ENCODE data around the gene EHD4.

The EHD4 gene

DNA sequence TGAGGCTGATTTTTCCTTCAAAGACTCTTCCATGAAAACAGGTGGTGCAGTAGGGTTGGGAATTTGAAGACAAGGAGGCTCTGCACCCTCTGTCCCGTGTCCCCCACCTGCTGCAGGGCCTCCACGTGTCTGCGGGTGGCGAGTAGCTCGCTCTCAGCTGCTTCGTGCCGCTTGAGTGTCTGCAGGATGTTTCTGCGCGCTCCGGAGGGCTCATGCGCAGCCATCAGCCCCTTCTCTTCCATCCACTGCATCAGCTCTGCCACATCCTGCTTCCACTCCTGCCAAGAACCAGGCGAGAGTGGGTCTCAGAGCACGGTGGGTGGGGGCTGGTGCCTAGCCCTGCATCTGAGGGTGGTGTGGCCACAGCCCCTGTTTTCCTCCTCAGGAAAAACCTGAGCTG is 96.3 kb downstream of the EHD4 start:
- no peak for DNase-seq

DNA sequence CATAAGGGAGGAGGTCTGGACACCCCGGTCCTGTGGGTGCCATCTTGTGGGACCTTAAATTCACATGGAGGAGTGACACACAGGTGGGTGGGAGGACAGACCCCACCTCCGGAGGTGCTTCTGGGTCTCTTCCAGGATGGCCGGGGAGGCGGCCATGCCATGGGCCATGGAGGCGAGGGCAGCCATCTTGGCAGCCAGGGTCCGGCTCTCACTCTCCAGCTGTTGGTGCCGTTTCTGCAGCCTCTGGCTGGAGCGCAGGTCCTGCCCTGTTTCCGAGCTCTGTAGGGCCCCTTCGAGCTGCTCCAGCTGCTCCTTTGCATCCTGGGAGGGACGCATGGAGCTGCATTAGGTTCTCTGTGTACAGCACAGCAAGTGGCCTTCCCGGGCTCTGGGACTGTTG is 97.6 kb downstream of the EHD4 start:
- DNase-seq, result no peak

DNA sequence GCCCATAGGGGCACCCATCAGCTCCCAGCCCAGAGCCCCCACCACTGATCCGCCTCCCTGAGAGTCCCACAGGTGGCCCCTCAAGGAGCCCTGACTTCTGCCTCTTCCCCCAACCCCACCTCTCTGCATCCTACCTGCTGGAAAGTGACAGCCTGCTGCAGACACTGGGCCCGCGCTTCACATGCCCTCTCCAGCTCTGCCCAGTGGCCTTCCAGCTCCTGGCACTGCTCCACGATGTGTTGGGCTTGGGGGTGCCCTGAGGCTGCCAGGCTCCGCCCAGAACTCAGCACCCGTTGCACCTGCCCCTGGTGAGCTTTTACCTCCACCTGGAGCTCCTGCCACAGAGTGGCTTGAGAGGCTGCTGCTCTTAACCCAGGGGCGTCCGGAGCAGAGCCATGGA is 98.6 kb downstream of the EHD4 start:
- no peak for DNase-seq

DNA sequence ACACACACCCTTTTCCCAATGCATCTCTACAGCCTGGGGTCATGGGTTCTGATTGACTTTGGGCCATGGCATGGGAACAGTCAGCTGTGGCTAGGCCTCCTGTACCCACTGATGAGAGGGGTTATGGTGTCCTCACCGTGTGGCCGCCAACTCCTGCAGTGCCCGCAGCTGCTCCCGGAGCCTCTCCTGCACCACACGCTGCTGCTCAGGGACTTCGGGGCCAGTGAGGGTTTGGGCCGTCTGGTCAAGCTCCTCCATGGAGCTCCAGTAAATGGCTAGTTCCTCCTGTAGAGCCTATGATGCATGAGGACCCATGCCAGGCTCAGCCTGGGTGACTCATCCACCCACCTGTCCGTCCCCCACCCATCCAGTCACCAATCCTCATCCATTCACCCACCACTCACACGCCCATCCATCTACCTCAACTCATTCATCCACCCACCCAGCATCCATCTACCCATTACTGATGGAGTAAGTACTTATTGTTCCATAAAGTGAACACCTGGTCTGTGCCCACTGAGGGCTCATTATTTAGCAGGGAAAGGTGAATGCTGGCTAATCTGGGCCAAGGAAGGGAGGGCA is 100.1 kb downstream of the EHD4 start:
- no peak for DNase-seq

DNA sequence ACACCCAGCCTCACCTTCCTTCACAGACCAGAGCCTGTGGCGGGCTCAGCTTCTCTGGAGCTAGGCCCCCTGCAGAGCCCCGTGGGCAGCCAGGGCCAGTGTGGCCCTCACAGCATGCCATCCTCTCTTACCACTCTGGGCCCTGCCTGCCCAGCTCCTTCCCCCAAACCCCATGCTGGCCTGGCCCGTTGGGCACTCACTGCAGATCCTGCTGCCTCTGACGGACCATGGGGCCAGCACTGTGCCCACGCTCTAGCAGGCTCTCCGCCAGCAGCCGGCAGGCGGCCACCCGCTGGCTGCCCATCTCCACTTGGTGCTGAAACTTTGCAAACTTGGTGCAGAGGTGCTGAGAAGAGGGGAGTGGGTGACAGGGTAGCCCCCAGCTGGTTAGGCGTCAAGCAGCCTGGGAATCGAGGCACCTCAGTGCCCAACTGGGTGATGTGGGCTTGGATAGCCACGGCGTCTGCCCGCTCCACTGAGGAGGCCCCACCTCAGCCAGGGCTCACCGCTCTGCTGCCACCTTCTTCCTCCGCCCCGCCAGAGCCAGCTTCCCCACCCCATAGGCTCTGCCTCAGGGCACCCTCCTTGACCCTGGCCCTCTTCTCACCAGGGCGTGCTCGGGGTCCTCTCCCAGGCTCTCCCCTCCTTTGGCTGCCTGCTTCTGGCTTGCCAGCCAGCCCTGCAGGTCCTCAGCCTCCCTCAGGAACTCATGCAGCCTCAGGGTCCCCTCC is 101.0 kb downstream of the EHD4 start:
- no peak for DNase-seq

DNA sequence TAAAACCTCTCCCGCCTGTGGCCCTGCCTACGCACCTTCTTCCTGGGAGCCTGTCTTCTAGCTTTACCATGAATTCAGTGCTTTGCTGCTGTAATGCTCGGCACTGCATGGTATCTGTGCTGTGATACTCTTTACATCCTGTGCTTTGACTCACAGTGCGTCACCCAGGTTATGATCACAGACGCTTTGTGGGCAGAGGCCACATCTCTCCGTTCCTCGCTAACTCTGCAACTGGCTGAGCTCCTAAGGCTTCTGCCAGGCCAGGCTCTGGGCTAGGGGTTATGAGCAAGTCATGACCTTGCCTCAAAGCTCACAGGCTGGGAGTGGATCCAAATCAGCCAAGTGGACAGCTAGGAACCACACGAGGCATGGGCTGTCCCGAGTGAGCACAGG is 101.7 kb downstream of the EHD4 start:
- DNase-seq, result peak; percentile 82

DNA sequence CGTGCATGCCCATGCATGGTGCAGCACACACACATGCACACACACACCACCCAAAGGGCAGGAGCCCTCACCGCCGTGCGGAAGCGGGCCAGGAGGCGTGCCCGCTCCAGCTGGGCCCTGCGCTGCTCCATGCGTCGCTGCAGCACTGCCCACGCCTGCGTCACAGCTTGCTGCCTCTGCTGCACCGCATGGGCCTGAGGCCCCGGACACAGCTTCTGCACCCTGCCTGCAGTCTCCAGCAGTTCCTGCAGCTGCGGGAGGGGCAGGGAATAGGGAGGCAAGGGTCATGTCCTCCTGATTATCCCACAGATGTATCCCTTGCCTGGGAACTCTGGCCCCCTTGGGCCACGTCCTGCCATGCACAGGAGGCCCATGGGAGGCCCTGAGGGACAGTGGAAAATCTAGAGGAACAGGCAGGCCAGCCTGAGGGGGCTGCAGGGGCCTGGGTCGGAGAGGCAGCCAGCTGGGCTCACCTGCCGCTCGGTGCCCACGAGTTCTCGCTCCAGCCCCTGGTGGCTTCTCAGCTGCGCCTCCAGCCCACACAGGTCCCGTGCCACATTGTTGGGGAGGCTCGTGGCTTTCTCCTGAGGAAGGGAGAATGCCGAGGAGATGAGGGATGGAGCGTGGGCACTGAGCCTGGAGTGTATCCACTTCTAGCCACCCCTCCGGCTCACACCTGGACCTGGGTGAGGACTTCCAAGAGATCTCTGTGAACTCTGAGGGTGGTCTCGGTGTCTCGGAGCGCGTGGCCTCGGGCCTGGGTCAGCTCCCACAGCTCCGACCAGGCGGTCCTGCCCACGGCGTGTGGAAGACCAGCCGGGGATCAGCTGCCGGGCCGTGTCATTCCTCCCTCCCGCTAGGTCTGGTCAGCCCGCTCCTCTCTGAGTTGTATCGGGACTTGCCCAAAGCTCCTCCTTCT is 102.3 kb downstream of the EHD4 start:
- DNase-seq, result no peak

DNA sequence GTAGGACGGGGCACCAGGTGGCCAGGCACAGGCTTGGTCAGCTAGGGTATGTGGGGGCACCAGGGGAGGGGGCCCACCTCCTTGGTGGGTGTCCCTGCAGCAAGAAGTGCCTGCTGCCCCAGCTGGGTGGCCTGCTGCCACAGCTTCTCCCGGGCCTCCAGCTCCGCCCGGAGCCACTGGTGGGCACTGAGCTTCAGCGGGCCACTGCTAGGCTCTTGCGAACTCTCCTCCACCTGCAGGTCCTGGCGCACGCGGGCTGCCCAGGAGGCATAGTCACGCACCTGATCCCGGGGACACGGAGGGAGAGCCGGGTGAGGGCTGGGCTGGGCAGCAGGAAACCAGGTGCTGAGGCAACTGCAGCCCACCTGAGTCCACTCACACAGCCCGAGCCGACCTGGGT is 104.0 kb downstream of the EHD4 start:
- no peak for DNase-seq

DNA sequence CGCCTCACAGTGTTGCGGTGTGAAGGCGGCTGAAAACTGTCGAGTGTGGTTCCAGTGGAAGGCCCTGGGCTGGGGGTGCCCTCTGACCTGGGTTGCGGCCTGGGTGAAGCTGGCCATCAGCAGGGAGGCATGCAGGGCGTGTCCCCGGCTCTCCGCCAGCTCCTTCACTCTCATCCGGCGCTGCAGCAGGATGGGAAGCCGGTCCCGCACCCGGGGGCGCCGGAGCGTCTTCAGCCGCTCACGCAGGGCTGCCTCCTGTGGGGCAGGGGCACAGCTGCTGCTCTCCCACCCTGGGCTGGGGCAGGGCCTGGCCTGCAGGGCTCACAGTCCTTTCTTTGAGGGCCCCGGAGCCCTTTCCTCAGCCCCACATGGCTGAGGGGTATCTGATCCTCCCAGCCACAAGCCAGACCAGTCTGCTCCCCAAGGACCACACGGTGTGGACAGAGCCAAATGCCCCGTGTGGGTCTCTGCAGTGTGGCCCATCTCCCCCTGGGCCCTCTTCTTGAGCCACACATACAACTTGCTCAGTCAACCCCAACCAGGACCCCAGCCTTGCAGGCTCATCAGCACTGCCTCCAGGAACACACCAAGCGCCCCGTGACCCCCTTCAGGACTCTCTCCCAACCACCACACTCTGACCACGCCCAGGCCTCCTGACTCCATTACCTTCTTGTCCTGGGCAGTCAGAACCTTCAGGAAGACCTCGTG is 105.3 kb downstream of the EHD4 start:
- DNase-seq, result no peak

DNA sequence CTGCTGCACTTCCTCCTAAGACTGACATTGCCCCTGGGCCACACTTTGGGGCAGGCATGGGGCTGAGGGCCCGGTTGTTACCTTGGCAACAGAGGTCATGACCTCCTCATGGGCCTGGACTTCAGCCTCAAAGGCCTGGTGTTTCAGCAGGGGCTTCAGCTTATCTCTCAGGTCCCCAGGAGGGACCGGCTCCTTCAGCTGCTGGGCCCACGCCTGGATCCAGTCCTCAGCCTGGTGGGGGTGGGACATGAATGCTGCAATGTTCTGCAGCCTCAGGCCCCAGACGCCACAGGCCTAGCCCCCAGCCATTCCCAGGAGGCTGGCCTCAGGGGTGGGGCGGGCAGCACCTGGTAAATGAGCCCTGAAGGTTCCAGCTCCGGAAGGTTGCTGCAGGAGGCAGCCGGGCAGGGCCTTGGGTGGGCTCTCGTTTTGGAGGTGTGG is 106.1 kb downstream of the EHD4 start:
- no peak for DNase-seq

DNA sequence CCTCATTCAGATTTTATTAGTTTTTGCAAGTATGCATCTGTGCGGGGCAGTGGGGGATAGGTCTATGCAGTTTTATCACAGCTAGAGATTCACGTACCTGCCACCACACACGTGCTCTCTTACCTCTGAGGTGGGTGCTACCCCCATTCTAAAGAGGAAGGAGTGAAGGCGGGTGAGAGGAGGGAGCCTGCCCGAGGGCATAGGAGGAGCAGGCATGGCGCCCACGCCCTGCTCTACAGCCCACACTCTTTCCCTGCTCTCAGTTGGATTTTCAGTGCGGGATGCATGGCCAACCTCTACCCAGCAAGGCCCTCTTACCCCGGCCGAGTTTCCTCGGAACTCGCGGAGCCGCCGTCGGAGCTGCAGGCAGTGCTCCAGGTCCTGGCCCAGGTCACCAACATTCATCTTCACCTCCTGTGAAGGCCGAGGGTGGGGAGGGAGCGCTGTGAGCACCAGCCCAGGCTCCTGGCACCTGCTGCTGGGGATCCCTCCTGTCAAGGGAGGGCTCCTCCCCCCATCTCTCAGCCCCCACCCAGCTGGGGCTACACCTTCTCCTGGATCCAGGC is 106.8 kb downstream of the EHD4 start:
- DNase-seq, result no peak

DNA sequence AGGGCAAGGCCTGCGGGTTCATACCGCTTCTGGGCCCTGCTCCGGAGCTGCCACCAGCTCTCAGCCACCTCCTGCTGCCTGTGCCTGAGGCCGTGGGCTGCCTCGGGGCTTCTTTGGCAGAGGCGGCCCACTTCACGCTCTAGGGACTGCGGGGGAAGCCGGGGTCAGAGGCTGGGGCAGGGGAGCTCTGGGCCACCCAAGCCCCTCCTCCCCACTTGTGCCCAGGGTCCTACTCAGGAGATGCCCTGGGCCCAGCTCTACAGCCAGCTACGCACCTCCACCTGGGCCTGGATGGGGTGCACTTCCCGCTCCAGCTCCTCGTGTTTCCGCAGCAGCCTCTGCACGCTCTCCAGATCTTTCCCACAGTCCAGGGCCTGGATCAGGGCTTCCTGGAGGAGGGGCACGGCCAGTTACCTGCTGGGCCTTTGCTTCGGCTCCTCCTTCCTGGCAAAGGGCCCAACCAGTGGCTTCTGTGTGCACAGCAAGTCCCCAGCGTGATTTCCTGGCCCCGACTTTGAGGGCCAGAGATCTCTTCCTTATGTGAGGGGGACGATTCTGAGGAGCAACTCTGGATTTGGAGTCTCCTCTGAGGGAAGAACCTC is 109.7 kb downstream of the EHD4 start:
- DNase-seq, result no peak

DNA sequence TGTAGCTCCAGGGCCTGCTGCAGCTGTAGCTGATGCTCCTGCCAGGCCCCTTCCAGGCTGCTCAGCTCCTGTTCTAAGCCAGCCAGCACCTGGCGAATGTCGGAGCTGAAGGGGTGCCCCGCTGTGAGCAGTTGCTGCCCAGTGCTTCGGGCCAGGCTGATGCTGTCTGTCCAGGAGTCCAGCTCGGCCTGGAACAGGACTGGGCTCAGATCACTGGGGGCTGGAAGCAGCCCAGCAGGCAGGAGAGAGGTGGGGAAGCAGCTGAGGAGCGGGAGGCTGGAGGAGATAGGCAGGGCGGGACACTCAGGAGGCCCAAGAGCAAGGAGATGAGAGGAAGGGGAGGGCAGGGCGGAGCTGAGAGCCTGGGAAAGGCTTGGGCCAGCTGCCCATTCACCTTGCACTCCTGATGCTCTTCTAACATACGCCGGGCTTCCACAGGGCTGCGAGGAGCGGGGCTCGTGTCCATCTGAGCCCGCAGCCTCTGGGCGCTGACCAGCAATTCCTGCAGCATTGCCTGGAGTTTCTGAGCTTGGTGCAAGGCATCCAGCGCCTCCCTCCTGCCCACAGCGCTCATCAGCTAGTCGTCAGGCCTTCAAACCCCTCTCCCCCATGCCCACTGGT is 110.5 kb downstream of the EHD4 start:
- no peak for DNase-seq

DNA sequence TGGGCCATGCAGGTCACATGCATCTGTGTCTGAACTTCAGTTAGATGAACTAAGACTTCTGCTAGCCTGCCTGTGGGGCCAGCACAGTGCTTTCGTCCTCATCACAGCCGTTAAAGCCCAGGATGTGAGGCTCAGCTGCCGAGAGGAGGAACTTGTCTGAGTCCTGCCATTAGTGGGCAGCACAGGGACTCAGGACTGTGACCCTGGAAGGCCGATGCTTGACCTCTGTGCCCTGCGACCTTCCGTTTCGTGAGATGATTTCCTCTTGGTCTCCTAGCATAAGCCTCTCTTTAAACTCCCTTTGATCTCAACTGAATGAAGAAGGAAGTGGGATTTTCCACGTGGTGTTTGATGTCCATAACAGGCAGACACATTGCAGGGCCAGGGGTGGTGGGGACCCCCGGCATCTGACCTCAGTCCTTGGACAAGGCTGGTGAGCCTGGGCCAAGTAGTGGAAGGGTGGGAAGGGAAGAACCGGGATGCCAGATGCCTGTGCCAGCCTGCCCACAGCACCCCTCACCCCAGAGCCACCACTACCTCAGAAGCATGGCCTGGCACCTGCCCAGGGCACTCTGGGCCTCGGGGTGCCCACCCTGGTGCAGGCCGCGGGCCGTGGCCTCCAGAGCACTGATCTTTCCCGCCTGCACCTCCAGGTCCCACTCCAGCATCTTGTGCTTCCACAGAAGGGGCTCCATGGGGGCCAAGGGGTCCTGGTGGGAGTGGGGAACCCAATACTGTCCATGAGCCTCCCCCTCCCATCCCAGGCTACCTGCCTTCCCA is 112.1 kb downstream of the EHD4 start:
- DNase-seq, result no peak

DNA sequence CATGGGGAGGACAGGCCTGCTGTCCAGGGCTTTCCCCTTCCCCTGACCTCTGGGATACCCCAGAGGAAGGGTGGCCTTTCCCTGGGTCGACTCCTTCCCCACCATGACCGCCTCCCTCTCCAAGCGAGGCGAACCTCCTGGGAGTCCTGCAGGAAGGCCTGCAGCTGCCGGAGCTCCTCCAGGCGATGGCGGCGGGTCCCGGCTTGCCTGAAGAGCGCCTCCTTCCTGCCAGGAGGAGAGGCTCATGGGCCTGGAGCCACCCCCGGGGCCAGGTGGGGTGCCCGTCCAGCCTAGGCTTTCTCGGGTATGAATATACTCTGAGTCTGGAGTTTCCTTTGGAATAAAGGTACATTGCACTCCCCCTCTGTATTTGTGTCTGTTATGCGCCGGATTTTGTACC is 113.6 kb downstream of the EHD4 start:
- no peak for DNase-seq

DNA sequence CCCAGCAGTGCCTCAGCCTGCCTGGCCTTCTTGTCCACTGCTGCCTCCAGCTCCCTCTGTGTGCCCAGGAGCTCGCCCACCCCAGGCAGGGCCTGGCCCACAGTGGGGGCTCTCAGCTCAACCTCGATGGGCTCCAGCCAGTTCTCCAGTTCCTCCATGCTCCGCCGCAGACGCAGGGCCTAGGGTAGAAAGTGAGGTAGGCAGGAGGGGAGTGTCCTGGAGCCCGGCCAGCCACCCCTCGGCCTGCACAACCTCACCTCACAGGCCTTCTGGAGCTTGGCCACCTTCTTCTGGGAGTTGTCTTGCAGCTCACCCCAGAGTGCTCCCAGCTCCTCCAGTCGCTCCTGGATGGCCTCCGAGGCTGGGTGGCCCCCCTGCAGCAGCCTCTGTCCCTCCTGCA is 115.0 kb downstream of the EHD4 start:
- DNase-seq, result no peak

DNA sequence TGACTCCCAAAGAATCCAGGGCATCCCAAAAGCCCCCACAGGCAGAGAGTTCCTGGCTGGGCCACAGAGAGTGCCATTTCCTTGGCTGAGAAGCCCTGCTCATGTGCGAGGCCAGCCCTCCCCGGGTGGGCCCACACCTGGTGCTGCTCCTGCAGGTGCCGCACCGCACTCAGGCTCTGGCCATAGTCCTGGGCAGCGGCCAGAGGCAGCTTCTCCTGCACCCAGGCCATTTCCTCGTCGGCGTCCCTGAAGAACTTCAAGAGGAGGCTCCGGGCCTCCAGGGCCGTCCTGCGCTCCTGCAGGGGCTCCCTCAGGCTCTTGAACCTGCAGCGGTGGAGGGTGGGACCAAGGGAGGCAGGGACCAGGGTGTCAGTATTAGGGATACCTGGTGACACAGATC is 115.6 kb downstream of the EHD4 start:
- no peak for DNase-seq

DNA sequence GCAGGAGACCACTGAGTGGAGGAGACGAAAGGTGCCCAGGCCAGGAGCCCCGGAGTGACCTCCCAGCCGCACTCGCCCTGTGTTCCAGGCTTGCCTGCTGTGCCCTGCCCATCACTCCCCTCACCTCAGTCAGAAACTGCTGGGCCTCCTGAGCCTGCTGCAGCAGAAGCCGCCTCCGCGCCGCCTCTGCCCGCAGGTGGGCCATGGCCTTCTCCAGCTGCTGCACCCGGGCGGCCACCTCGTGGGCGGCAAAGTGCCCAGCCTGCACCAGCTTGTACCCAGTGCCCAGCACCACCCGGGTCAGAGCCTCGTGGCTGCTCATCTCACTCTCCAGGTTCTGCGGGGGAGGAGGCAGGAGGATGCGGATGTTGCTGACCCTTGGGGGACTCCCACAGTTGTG is 116.1 kb downstream of the EHD4 start:
- DNase-seq, result no peak

DNA sequence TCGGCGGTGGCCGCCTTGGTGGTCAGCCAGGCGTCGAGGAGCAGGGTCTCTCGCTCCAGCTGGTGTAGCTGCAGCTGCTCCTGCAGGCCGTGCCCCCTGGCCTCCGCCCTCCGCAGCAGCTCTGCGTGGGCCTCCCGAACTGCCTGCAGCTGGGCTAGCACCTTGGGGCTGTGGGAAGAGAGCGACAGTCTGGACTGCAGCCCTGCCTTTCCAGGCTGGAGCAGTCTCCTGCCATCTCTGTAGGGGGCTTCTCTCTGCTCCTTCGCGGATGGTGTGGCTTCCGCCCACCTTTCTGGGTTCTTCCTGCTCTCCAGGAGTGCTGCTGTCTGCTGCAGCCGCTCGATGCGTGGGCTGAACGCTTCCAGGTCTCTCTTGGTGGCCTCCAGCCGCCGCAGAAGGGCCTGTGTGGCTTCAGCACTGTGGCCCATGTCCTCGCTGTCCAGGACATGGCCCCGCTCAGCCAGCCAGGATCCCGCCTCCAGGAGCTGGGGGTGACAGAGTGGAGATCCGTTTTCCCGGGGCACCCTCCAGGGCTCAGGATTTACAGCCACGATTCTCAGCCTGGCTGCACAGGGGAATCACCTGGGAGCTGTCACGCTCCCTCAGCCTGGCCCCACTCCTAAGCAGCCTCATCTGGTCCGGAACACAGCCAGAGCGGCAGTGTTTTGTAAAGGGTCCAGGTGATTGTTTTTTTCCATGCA is 116.9 kb downstream of the EHD4 start:
- no peak for DNase-seq

DNA sequence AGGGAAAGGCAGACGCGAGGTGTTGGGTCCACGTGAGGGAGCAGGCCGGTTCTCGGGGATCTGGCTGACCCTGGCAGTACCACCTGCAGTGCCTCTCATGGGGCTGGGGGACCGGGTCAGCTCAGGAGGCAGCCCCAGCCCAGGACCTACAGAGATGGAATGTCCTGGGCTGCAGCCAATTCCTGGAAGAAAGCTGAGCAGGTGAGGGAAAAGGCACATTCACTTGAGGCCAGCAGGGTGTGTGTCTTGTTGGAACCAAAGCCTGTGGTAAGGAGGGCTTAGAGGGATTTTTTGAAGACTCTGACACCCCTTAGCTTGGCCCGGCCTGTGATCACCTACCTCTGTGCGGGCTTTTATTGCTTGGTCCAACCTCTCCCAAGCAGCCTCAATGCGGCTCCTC is 117.9 kb downstream of the EHD4 start:
- DNase-seq, result no peak

DNA sequence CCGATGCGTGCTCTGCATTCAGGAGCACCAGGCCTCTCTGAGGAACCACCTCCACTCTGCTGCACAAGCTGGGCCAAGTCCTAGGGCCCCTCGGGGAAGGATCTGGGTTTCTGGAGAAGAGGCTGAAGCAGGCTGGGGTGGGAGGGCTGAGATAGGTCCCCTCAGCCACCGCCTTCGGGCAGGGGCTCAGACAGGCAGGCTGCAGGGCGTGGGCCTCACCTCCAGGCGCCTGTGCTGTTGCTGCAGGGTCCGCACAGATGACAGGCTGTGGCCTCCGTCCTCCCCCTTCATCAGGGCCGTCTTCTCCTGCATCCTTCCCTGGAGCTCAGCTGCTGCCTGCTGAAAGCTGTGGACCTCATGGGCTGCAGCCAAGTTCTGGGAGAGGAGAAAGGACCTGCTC is 118.5 kb downstream of the EHD4 start:
- no peak for DNase-seq
